ENCODE data around the gene BCKDK. TPM values are rescaled to one million over a fixed set of nuclear protein-coding genes. Genes with fewer than 3 reads are reported as not detected.

Gene BCKDK
- total and polyA plus RNA-seq, 2 of the 13 experiments (the other 11 are each of a cell fraction or from before 2014, with no cell fraction given), result 24.9 to 42.6 TPM

DNA sequence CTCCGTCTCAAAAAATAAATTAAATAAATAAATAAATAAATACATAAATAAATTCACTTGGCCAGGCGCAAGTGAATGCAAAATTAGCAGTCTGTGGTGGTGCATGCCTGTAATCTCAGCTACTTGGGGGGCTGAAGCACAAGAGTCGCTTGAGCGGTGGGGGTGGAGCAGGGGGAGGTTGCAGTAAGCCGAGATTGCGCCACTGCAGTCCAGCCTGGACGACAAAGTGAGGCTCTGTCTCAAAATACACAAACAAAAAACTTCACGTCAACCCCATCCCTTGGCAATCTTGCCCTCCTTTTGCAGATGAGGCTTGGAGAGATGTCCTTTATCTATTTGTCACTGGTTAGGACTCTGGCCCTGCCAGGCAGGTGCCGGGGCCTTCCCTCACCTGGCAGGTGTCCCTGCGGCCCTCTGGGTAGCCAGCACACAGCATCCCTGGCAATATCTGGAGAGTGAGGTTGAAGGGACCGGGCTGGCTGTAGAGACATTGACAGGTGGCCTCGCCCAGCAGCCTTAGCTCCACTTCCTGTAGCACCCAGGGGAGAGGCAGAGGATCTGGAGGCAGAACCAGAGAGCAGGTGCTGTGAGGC lies 37.3 kb downstream of the BCKDK start (continued):
- peak; percentile 70 for TF ChIP-seq ZEB1 (IDR thresholded peaks at IDR 0.05; ENCODE audit: insufficient replicate concordance, low read depth)
- TF ChIP-seq, protein P1, sequence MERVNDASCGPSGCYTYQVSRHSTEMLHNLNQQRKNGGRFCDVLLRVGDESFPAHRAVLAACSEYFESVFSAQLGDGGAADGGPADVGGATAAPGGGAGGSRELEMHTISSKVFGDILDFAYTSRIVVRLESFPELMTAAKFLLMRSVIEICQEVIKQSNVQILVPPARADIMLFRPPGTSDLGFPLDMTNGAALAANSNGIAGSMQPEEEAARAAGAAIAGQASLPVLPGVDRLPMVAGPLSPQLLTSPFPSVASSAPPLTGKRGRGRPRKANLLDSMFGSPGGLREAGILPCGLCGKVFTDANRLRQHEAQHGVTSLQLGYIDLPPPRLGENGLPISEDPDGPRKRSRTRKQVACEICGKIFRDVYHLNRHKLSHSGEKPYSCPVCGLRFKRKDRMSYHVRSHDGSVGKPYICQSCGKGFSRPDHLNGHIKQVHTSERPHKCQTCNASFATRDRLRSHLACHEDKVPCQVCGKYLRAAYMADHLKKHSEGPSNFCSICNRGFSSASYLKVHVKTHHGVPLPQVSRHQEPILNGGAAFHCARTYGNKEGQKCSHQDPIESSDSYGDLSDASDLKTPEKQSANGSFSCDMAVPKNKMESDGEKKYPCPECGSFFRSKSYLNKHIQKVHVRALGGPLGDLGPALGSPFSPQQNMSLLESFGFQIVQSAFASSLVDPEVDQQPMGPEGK (CRISPR knock-in tag; IDR thresholded peaks at IDR 0.05), result peak; percentile 81
- TF ChIP-seq CEBPG (CRISPR knock-in tag; IDR thresholded peaks at IDR 0.05), result peak; percentile 88

GRCh38 chr16:31147574-31147973 lies 39.4 kb downstream of the BCKDK start:
- BruUV-seq (replicated peaks), result no TSS peak
- H3K79me2 ChIP-seq (ENCODE audit: insufficient read depth, low read length), result no peaks in the 10 kb centered on the region
- intact Hi-C loops (cut with micrococcal nuclease; ENCODE audit: unreplicated experiment), result loop anchor here (10.0 kb wide), 1 partner anchor 193 kb away; the partner anchor contains the start of gene SETD1A

More at GRCh38 chr16:31147574-31147973, 39.4 kb downstream of the BCKDK start:
- H3K27ac ChIP-seq (ENCODE audit: extremely low read length, insufficient read depth, low read length), result no peak overlapping the region
- no peaks in the 10 kb centered on the region for H3K36me3 ChIP-seq (replicated peaks in 1 of 2; ENCODE audit: control insufficient read depth in 1 of 2, insufficient read depth in 2 of 2, low read length in 2 of 2)
- no peak for TF ChIP-seq SRY (CRISPR knock-in tag; IDR thresholded peaks at IDR 0.05)
- TF ChIP-seq DBP (CRISPR knock-in tag; IDR thresholded peaks at IDR 0.05; ENCODE audit: not compliant biosample characterization), result no peak
- FAIRE-seq (no peak), ATAC-seq (no peak), DNase-seq (ENCODE audit: low spot score) (no peak)
- H3K4me1 ChIP-seq (ENCODE audit: insufficient read depth, low read length), result peaks cover 48% of the 10 kb centered on the region
- in situ Hi-C loops (cut with HindIII; ENCODE audit: extremely low pct_ligation_motif_present, low pct_unique_long_range_greater_than_20kb), result no loop called here
- POLR2A ChIA-PET, result interaction anchor here (0.6 to 1.6 kb wide), 2 partner anchors 9 to 30 kb away, joined by 3 read pairs; partner anchors contain the start of gene KAT8
- H3K27me3 ChIP-seq (ENCODE audit: control insufficient read depth in 1 of 2, insufficient read depth in 2 of 2, low read length in 2 of 2), result peaks cover 0 to 33% of the 10 kb centered on the region in 2 experiments; a peak in 4 of 5 replicates
- no peak overlapping the region for H2AFZ ChIP-seq (ENCODE audit: low read length)
- H3K9me3 ChIP-seq (ENCODE audit: low read length), result no peaks in the 10 kb centered on the region
- no peaks in the 10 kb centered on the region for H4K20me1 ChIP-seq (ENCODE audit: insufficient read depth, low read length)
- no peak overlapping the region for H3K4me3 ChIP-seq (replicated peaks in 1 of 3; ENCODE audit: insufficient read depth in 1 of 3, low read depth in 2 of 3, low read length in 3 of 3)
- H3K9ac ChIP-seq (ENCODE audit: insufficient read depth, low read depth, low read length), result no peak overlapping the region
- CTCF ChIA-PET (ENCODE audit: low intra/inter-chr PET ratio, low total read pairs), result no interaction called here
- no peak overlapping the region for H3K4me2 ChIP-seq (ENCODE audit: low read depth, low read length)
- 46% methylated on average over 3 of the region's 3 CpGs for WGBS (ENCODE audit: low lambda C conversion rate)
